Suprapubic skin (tissue), 4 donors: ENCODE data around the gene GALNT18. TPM values are rescaled to one million over a fixed set of nuclear protein-coding genes. Genes with fewer than 3 reads are reported as not detected.

Experiments
- DNase-seq, 2 donors: peaks; one replicate each; pipeline ENCODE4 v3.0.0-alpha.2; 2019; ENCODE audit warnings: low spot score in 2 of 2
- H3K27ac ChIP-seq: fragments of 200-600 bp; sonication (generic); one replicate; pipeline ENCODE4 v1.5.1; 2019
- H3K27me3 ChIP-seq: fragments of 200-600 bp; sonication (generic); one replicate; pipeline ENCODE4 v1.5.1; 2019
- H3K36me3 ChIP-seq: fragments of 200-600 bp; sonication (generic); one replicate; pipeline ENCODE4 v1.5.1; 2019
- H3K4me1 ChIP-seq: fragments of 200-600 bp; sonication (generic); one replicate; pipeline ENCODE4 v1.5.1; 2019
- H3K4me3 ChIP-seq: fragments of 200-600 bp; sonication (generic); one replicate; pipeline ENCODE4 v1.5.1; 2019; ENCODE audit warnings: mild to moderate bottlenecking
- H3K9me3 ChIP-seq: fragments of 200-600 bp; sonication (generic); one replicate; pipeline ENCODE4 v1.5.1; 2019
- EP300 ChIP-seq: sonication (generic); formaldehyde crosslinking; IDR thresholded peaks from one replicate; pipeline ENCODE4 v1.6.1; 2017; ENCODE audit warnings: antibody characterized with exemption
- POLR2A ChIP-seq, 2 donors: fragments of 450-650 bp; IDR thresholded peaks; one replicate each; pipeline ENCODE4 v1.6.1; 2017; ENCODE audit warnings: antibody characterized with exemption in 2 of 2, mild to moderate bottlenecking in 2 of 2, moderate library complexity in 2 of 2
- POLR2AphosphoS5 ChIP-seq, 3 donors: sonication (generic); formaldehyde crosslinking; IDR thresholded peaks; one replicate each; pipeline ENCODE4 v1.6.1; 2017; ENCODE audit warnings: antibody characterized with exemption in 3 of 3
- WGBS: methylation state at CpG from one replicate; pipeline ENCODE4 v1.1.5; 2018; 5-methylcytosine and 5-hydroxymethylcytosine counted together
- total RNA-seq, 4 donors: library from RNA; depleted of rRNA; stranded (reverse); fragments of >200 nt; gene quantifications; one replicate each; pipeline ENCODE4 v1.1.0, GENCODE V29; 2016
- TF ChIP-seq, protein P1 (sequence below), 2 donors: fragments of 200-600 bp in 1 of 2; fragments of 450-650 bp in 1 of 2; sonication (generic) in 1 of 2; IDR thresholded peaks; one replicate each; pipeline ENCODE4 v1.5.1; 2016 to 2019; ENCODE audit warnings: antibody characterized with exemption in 2 of 2, mild to moderate bottlenecking in 1 of 2, moderate library complexity in 1 of 2

GALNT18 gene
- total RNA-seq, 4 donors from 2014 or later, result 20.6 to 26.0 (median 23.1) TPM

DNA sequence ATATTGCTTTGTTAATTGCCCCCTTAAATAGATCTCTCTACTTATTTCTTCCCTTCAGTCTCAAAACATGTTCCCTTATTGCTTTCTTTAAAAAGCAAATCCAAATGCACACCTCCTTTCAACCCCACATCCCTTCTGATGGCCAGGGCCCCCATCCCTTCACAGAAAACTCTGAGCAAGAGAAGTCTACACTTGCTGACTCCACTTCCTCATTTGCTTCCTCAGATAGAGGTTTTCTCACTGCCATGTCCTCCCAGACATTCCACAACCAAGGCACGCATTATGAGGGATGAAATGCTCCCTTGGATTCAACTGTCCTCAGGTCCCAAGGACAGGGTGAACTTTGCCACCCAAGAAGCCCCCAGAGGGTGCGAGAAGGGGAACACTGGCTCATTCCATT lies 311.9 kb downstream of the GALNT18 start:
- no peaks in the 10 kb centered on the region for H3K9me3 ChIP-seq
- peaks cover 15% of the 10 kb centered on the region for H3K4me1 ChIP-seq
- no peak for DNase-seq
- TF ChIP-seq EP300 (no peak), POLR2AphosphoS5 (IDR thresholded peaks at IDR 0.05) (no peak), POLR2A (IDR thresholded peaks at IDR 0.05) (no peak)
- TF ChIP-seq, protein P1, sequence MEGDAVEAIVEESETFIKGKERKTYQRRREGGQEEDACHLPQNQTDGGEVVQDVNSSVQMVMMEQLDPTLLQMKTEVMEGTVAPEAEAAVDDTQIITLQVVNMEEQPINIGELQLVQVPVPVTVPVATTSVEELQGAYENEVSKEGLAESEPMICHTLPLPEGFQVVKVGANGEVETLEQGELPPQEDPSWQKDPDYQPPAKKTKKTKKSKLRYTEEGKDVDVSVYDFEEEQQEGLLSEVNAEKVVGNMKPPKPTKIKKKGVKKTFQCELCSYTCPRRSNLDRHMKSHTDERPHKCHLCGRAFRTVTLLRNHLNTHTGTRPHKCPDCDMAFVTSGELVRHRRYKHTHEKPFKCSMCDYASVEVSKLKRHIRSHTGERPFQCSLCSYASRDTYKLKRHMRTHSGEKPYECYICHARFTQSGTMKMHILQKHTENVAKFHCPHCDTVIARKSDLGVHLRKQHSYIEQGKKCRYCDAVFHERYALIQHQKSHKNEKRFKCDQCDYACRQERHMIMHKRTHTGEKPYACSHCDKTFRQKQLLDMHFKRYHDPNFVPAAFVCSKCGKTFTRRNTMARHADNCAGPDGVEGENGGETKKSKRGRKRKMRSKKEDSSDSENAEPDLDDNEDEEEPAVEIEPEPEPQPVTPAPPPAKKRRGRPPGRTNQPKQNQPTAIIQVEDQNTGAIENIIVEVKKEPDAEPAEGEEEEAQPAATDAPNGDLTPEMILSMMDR (IDR thresholded peaks at IDR 0.05), result no peak
- H3K4me3 ChIP-seq, result no peak overlapping the region
- no peaks in the 10 kb centered on the region for H3K27me3 ChIP-seq
- H3K27ac ChIP-seq, result no peak overlapping the region
- WGBS, result 98% methylated on average over 2 of the region's 2 CpGs
- no peaks in the 10 kb centered on the region for H3K36me3 ChIP-seq

DNA sequence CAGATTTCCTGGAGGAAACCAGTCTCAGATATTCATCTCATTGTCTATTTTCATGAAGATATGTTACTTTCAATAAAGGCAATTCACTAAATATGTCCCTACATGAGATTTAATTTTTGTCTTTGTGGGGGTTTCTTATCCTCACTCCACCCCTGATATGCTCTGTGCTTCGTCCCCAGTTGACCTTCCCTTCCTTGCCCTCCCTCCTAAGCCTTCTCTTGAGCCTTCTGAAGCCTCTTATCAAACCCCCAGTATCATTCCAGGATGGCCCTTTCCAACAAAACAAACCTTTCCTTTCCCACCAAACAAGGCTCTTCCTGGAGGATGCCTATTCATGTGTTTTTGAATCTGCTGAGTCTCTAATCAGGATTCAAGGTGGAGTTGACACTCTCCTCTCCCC lies 313.6 kb downstream of the GALNT18 start:
- H3K4me1 ChIP-seq, result peaks cover 1% of the 10 kb centered on the region
- H3K36me3 ChIP-seq, result no peaks in the 10 kb centered on the region
- H3K27ac ChIP-seq, result no peak overlapping the region
- H3K4me3 ChIP-seq, result no peak overlapping the region
- H3K27me3 ChIP-seq, result no peaks in the 10 kb centered on the region
- no peaks in the 10 kb centered on the region for H3K9me3 ChIP-seq
- no peak for TF ChIP-seq POLR2A (IDR thresholded peaks at IDR 0.05)
- no peak for TF ChIP-seq EP300
- TF ChIP-seq, protein P1 (IDR thresholded peaks at IDR 0.05), result no peak
- TF ChIP-seq POLR2AphosphoS5 (IDR thresholded peaks at IDR 0.05), result no peak
- DNase-seq, result no peak
- WGBS, result 78% methylated on average over 1 of the region's 1 CpG

DNA sequence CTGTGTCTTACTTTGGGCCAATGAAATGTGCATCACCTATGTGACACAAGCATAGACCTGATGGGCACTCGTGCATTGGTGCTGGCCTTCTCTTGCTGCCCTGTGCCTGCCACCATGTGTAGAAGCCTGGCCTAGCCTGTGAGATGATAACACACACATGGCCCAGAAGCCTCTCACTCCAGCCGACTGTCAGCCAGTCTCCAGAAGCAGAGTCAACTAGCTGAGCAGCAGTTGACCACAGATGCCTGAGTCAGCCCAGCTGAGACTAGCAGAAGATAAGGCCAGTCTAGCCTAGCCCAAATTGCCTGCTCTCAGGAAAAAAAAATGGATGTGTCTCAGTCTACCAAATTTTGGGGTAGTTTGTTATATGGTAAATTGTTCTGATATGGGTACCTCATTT lies 314.9 kb downstream of the GALNT18 start:
- Histone ChIP-seq H3K4me3 (no peak overlapping the region), H3K27ac (no peak overlapping the region), H3K4me1 (no peaks in the 10 kb centered on the region), H3K27me3 (no peaks in the 10 kb centered on the region), H3K36me3 (no peaks in the 10 kb centered on the region), H3K9me3 (no peaks in the 10 kb centered on the region)
- no peak for DNase-seq
- WGBS, result 87% methylated on average over 2 of the region's 2 CpGs
- TF ChIP-seq, protein P1 (IDR thresholded peaks at IDR 0.05), result no peak
- no peak for TF ChIP-seq EP300
- TF ChIP-seq POLR2AphosphoS5 (IDR thresholded peaks at IDR 0.05), result no peak
- TF ChIP-seq POLR2A (IDR thresholded peaks at IDR 0.05), result no peak

DNA sequence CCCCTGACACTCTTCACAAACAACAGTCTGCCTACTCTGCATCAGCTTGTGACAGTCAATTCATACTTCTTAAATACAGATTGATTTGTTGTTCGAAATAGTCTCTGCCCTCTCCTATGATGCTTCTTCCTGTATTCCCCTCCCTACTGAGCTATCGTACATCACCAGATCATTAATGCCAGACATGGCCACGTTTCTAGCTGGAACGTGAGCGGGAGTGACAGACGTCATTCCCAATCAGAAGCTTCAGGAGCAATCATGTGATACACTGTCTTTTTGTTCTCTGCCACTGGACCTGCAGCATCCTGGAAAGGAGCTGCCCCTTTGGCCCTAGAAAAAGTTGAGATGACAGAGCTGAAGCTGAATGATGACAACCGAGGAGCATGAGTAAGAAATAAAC lies 317.3 kb downstream of the GALNT18 start:
- Histone ChIP-seq H3K27me3 (no peaks in the 10 kb centered on the region), H3K27ac (no peak overlapping the region), H3K36me3 (no peaks in the 10 kb centered on the region), H3K4me1 (no peaks in the 10 kb centered on the region), H3K4me3 (no peak overlapping the region), H3K9me3 (no peaks in the 10 kb centered on the region)
- DNase-seq, result no peak
- TF ChIP-seq, protein P1 (IDR thresholded peaks at IDR 0.05), result no peak
- TF ChIP-seq POLR2A (IDR thresholded peaks at IDR 0.05) (no peak), POLR2AphosphoS5 (IDR thresholded peaks at IDR 0.05) (no peak), EP300 (no peak)
- WGBS, result 86% methylated on average over 7 of the region's 7 CpGs

DNA sequence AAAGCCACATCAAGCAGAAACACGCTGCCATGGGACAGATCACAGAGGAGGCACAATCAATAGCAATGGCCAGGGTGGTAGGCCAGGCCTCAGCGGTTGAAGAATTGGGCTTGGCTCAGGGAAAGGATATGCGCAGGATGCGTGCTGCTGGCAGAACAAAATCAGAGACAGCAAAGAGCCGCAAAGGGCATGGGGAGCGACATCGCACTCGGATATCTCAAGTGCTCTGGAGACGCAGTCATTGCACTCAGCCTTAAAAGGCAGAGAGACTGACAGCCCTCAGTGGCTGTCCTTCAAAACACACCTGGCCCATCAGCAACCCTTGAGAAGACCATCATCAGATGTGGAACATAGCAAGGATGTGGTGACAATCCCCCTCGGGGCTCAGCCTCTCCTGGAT lies 319.2 kb downstream of the GALNT18 start:
- Histone ChIP-seq H3K4me1 (peaks cover 5% of the 10 kb centered on the region), H3K27me3 (no peaks in the 10 kb centered on the region), H3K27ac (no peak overlapping the region), H3K4me3 (no peak overlapping the region), H3K36me3 (no peaks in the 10 kb centered on the region), H3K9me3 (no peaks in the 10 kb centered on the region)
- DNase-seq, result no peak
- WGBS, result 91% methylated on average over 10 of the region's 10 CpGs
- TF ChIP-seq EP300 (no peak), POLR2A (IDR thresholded peaks at IDR 0.05) (no peak), POLR2AphosphoS5 (IDR thresholded peaks at IDR 0.05) (no peak)
- TF ChIP-seq, protein P1 (IDR thresholded peaks at IDR 0.05), result no peak
